Endothelial cell of umbilical vein (primary cell): Measurements from ENCODE around the gene KLHL24. TPM values are rescaled to one million over a fixed set of nuclear protein-coding genes. Genes with fewer than 3 reads are reported as not detected.

Experiments used
- BruUV-seq: library from RNA; stranded (reverse); fragments of 400-500 nt; replicated peaks from 2 replicates; lab custom pipeline; 2021; lab: Mats Ljungman, UMichigan
- CTCF ChIA-PET: fragments of 300-600, 350-600 bp; sonication (Branson Sonifier 250); formaldehyde crosslinking; loops from one replicate; lab custom pipeline; 2021; ENCODE audit warnings: antibody characterized with exemption, inconsistent platforms; lab: Charles Lee
- POLR2A ChIA-PET: fragments of 300-600, 350-600 bp; sonication (Branson Sonifier 250); formaldehyde crosslinking; loops from one replicate; lab custom pipeline; 2021; ENCODE audit warnings: antibody characterized with exemption, inconsistent platforms; lab: Charles Lee
- DNase-seq: peaks from one replicate; pipeline ENCODE4 v3.0.0-alpha.2; 2011; ENCODE audit warnings: low read depth, low spot score
- FAIRE-seq: peaks from 2 replicates; lab custom pipeline; 2011; peaks lifted over from hg19 to GRCh38; lab: Jason Lieb, UNC
- H2AFZ ChIP-seq: 2 replicates; pipeline ENCODE4 v1.6.0; 2012; ENCODE audit warnings: low read depth, low read length, control low read depth, inconsistent platforms
- H3K27ac ChIP-seq: 2 replicates; pipeline ENCODE4 v1.5.1; 2011; ENCODE audit warnings: low read depth, mild to moderate bottlenecking, control low read depth, low read length, moderate library complexity; ENCODE audit not compliant: insufficient read depth
- H3K27me3 ChIP-seq, 2 experiments: 2 replicates each; pipeline versions ENCODE4 v1.6.0 to v1.6.1; 2011; ENCODE audit warnings: low read length in 2 of 2, mixed read lengths in 1 of 2; ENCODE audit not compliant: control insufficient read depth in 2 of 2, insufficient read depth in 2 of 2
- H3K36me3 ChIP-seq, 2 experiments: 2 replicates in 1 of 2; 3 replicates in 1 of 2; pipeline ENCODE4 v1.5.1; 2011; ENCODE audit warnings: low read length in 2 of 2, mild to moderate bottlenecking in 1 of 2, moderate library complexity in 1 of 2; ENCODE audit not compliant: control insufficient read depth in 2 of 2, insufficient read depth in 2 of 2; ENCODE audit errors: extremely low read depth in 1 of 2
- H3K4me1 ChIP-seq: 3 replicates; pipeline ENCODE4 v1.5.1; 2011; ENCODE audit warnings: mild to moderate bottlenecking, low read length; ENCODE audit not compliant: control insufficient read depth, insufficient read depth; ENCODE audit errors: extremely low read depth
- H3K4me2 ChIP-seq: 2 replicates; pipeline ENCODE4 v1.6.1; 2011; ENCODE audit warnings: low read length, control low read depth, mixed read lengths; ENCODE audit not compliant: insufficient read depth
- H3K4me3 ChIP-seq, 3 experiments: fragments of 200-600 bp in 1 of 3; sonication (generic), shearing (Covaris generic) in 1 of 3; replicated peaks in 1 of 3; 2 replicates each; pipeline ENCODE4 v1.5.1; 2011 to 2016; ENCODE audit warnings: control low read depth in 3 of 3, low read length in 3 of 3, mild to moderate bottlenecking in 2 of 3, inconsistent platforms in 1 of 3, low read depth in 1 of 3, moderate library complexity in 1 of 3; ENCODE audit not compliant: insufficient read depth in 1 of 3
- H3K79me2 ChIP-seq: 2 replicates; pipeline ENCODE4 v1.6.0; 2012; ENCODE audit warnings: low read length, inconsistent platforms; ENCODE audit not compliant: control insufficient read depth, insufficient read depth
- H3K9ac ChIP-seq: replicated peaks from 2 replicates; pipeline ENCODE3; 2011; ENCODE audit warnings: low read length, control low read depth; ENCODE audit not compliant: insufficient read depth; ENCODE audit errors: extremely low read depth
- H3K9me1 ChIP-seq: replicated peaks from 3 replicates; pipeline ENCODE4 v1.6.0; 2011; ENCODE audit warnings: mild to moderate bottlenecking, low read length; ENCODE audit not compliant: control insufficient read depth, insufficient read depth; ENCODE audit errors: extremely low read depth
- H3K9me3 ChIP-seq: replicated peaks from 2 replicates; pipeline ENCODE4 v1.5.1; 2012; ENCODE audit warnings: low read length, inconsistent platforms; ENCODE audit not compliant: control insufficient read depth, insufficient read depth
- H4K20me1 ChIP-seq: replicated peaks from 2 replicates; pipeline ENCODE3; 2011; ENCODE audit warnings: mild to moderate bottlenecking, low read length; ENCODE audit not compliant: control insufficient read depth, insufficient read depth; ENCODE audit errors: extremely low read depth
- CTCF ChIP-seq, 2 donors: IDR thresholded peaks; 1 replicate in 1 of 2; 2 replicates in 1 of 2; pipeline ENCODE4 v1.5.1; 2011; ENCODE audit warnings: low read length in 2 of 2, mild to moderate bottlenecking in 2 of 2, moderate library complexity in 2 of 2, control low read depth in 1 of 2, inconsistent platforms in 1 of 2, low read depth in 1 of 2; ENCODE audit not compliant: insufficient read depth in 1 of 2; ENCODE audit errors: extremely low read depth in 1 of 2
- EZH2 ChIP-seq: IDR thresholded peaks from 2 replicates; pipeline ENCODE4 v1.6.1; 2012; ENCODE audit warnings: borderline replicate concordance, low read depth, mild to moderate bottlenecking, moderate library complexity, low read length, inconsistent platforms; ENCODE audit not compliant: severe bottlenecking
- FOS ChIP-seq: IDR thresholded peaks from 2 replicates; pipeline ENCODE4 v1.6.1; 2011; ENCODE audit warnings: mild to moderate bottlenecking, low read length, moderate library complexity, borderline replicate concordance; ENCODE audit not compliant: insufficient read depth
- GATA2 ChIP-seq: IDR thresholded peaks from 2 replicates; pipeline ENCODE4 v1.7.0; 2011; ENCODE audit warnings: low read depth, mild to moderate bottlenecking, moderate library complexity, mixed read lengths, low read length; ENCODE audit not compliant: insufficient read length, insufficient read depth
- JUN ChIP-seq: IDR thresholded peaks from 2 replicates; pipeline ENCODE4 v1.6.1; 2011; ENCODE audit warnings: borderline replicate concordance, low read depth; ENCODE audit not compliant: insufficient read length, insufficient read depth
- MAX ChIP-seq: IDR thresholded peaks from 2 replicates; pipeline ENCODE4 v1.6.1; 2011; ENCODE audit not compliant: insufficient read depth, insufficient read length
- MYC ChIP-seq: IDR thresholded peaks from one replicate; pipeline ENCODE4 v1.6.1; 2011; ENCODE audit warnings: mild to moderate bottlenecking, low read depth, low read length
- POLR2A ChIP-seq: IDR thresholded peaks from 2 replicates; pipeline ENCODE4 v1.6.1; 2012; ENCODE audit warnings: low read depth, mild to moderate bottlenecking, control low read depth, low read length
- POLR2AphosphoS5 ChIP-seq: IDR thresholded peaks from 2 replicates; pipeline ENCODE4 v1.6.1; 2012; ENCODE audit warnings: low read depth, mild to moderate bottlenecking, control low read depth, low read length, moderate library complexity; ENCODE audit not compliant: insufficient read depth
- dilution Hi-C: fragments of 300-500 bp; cut with MboI; formaldehyde crosslinking; loops from one replicate; pipeline ENCODE4 v1.15.0; 2019; ENCODE audit warnings: low sequenced_read_pairs; ENCODE audit not compliant: extremely low pct_ligation_motif_present
- intact Hi-C: fragments of 100-400 bp; cut with micrococcal nuclease; formaldehyde crosslinking; loops from one replicate; pipeline ENCODE4 v1.10.0; 2022
- polyA plus RNA-seq, 4 experiments: library from polyadenylated mRNA; depleted of rRNA in 3 of 4; stranded (reverse) in 3 of 4; unstranded in 1 of 4; fragments of >200 nt; gene quantifications; 2 replicates each; pipeline versions ENCODE4 v1.2.1 to v1.2.3, GENCODE V29; 2011 to 2012; ENCODE audit warnings: missing spikeins in 1 of 4
- total RNA-seq: library from RNA; stranded (reverse); gene quantifications from 2 replicates; pipeline ENCODE4 v1.2.3, GENCODE V29; 2021

Gene KLHL24
- total and polyA plus RNA-seq, 2 donors (not counting 3 experiments of a cell fraction or from before 2014, with no cell fraction given): 14.0 to 46.2 TPM

GRCh38 chr3:183587336-183587735 lies 48.1 kb upstream of the KLHL24 start:
- no peaks in the 10 kb centered on the region for H4K20me1 ChIP-seq
- FAIRE-seq (peak; percentile 85), DNase-seq (peak; percentile 41)
- no peaks in the 10 kb centered on the region for H3K9me3 ChIP-seq
- TF ChIP-seq CTCF (IDR thresholded peaks at IDR 0.05; ENCODE audit: extremely low read depth in 1 of 2, insufficient read depth in 1 of 2, low read depth in 1 of 2, low read length in 2 of 2) (no peak), EZH2 (no peak), MYC (no peak), FOS (no peak), POLR2A (no peak), GATA2 (no peak), MAX (no peak), JUN (no peak), POLR2AphosphoS5 (no peak)
- H3K36me3 ChIP-seq: no peaks in the 10 kb centered on the region
- dilution Hi-C loops (no loop called here), intact Hi-C loops (no loop called here)
- H3K27ac ChIP-seq: no peak overlapping the region
- no peak overlapping the region for H3K9ac ChIP-seq
- peaks cover 27% of the 10 kb centered on the region for H3K4me1 ChIP-seq
- no peak overlapping the region for H3K4me2 ChIP-seq
- CTCF ChIA-PET: interaction anchor here (1.0 kb wide), 3 partner anchors 12 to 118 kb away, joined by 3 to 5 read pairs (median 3); no protein-coding TSS in a partner anchor
- H3K79me2 ChIP-seq: no peaks in the 10 kb centered on the region
- H3K27me3 ChIP-seq: no peaks in the 10 kb centered on the region
- peak overlapping the region; percentile 12 for H2AFZ ChIP-seq
- POLR2A ChIA-PET: no interaction called here
- no TSS peak for BruUV-seq
- no peak overlapping the region for H3K4me3 ChIP-seq
- no peaks in the 10 kb centered on the region for H3K9me1 ChIP-seq
